Peyer's patch (tissue), 4 donors: ENCODE results near the gene DPY19L3.

ENCODE experiments used
- POLR2A ChIP-seq, 2 donors: fragments of 450-650 bp; IDR thresholded peaks; one replicate each; pipeline ENCODE4 v1.5.1; 2017; ENCODE audit warnings: antibody characterized with exemption in 2 of 2, mild to moderate bottlenecking in 2 of 2, moderate library complexity in 2 of 2
- TF ChIP-seq, protein P1 (sequence below), 6 experiments: fragments of 450-650 bp in 4 of 6; fragments of 200-600 bp in 2 of 6; sonication (generic) in 1 of 6; IDR thresholded peaks; one replicate each; pipeline ENCODE4 v1.5.1; 2017 to 2019; ENCODE audit warnings: antibody characterized with exemption in 6 of 6, mild to moderate bottlenecking in 3 of 6, moderate library complexity in 1 of 6

DNA sequence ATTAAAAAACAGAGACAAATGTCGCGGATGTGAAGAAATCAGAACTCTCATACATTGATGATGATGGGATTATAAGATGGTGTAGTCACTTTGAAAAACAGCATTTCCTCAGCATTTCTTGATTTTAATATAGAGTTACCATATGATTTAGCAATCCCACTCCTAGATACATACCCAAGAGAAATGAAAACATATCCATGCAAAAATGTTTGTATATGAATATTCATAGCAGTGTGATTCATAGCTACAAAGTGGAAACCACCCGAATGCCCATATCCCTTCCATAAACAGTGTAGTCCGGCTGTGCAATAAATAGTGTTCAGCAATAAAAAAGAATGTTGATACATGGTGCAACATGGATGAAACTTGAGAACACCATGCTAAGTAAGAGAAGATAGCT is 44.6 kb downstream of the DPY19L3 start:
- no peak for TF ChIP-seq POLR2A (IDR thresholded peaks at IDR 0.05)
- TF ChIP-seq, protein P1, sequence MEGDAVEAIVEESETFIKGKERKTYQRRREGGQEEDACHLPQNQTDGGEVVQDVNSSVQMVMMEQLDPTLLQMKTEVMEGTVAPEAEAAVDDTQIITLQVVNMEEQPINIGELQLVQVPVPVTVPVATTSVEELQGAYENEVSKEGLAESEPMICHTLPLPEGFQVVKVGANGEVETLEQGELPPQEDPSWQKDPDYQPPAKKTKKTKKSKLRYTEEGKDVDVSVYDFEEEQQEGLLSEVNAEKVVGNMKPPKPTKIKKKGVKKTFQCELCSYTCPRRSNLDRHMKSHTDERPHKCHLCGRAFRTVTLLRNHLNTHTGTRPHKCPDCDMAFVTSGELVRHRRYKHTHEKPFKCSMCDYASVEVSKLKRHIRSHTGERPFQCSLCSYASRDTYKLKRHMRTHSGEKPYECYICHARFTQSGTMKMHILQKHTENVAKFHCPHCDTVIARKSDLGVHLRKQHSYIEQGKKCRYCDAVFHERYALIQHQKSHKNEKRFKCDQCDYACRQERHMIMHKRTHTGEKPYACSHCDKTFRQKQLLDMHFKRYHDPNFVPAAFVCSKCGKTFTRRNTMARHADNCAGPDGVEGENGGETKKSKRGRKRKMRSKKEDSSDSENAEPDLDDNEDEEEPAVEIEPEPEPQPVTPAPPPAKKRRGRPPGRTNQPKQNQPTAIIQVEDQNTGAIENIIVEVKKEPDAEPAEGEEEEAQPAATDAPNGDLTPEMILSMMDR (IDR thresholded peaks at IDR 0.05) = no peak
